Measurements from ENCODE around the gene OR14I1. TPM values are rescaled to one million over a fixed set of nuclear protein-coding genes. Genes with fewer than 3 reads are reported as not detected.

Gene OR14I1
- total RNA-seq, 1 donor from 2014 or later = not detected

DNA sequence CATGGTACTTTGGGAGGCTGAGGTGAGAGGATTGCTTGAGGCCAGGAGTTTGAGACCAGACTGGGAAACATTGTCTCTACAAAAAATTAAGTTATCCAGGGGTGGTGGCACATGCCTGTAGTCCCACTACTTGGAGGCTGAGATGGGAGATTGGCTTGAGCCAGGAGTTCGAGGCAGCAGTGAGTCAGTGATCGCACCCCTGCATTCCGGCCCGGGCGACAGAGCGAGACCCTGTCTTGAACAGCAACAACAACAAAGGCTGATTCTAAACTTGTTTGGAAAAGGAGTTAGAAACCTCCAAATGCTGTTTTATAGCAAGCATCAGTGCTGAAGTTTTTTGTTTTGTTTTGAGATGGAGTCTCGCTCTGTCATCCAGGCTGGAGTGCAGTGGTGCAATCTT lies 38.3 kb upstream of the OR14I1 start:
- no peak for DNase-seq (ENCODE audit: extremely low spot score in 2 of 2)
- Histone ChIP-seq H3K36me3 (no peaks in the 10 kb centered on the region), H3K4me1 (no peaks in the 10 kb centered on the region), H3K27me3 (no peaks in the 10 kb centered on the region), H3K27ac (no peak overlapping the region), H3K9me3 (no peaks in the 10 kb centered on the region), H3K4me3 (no peak overlapping the region)
- TF ChIP-seq POLR2AphosphoS5 (IDR thresholded peaks at IDR 0.05; ENCODE audit: insufficient read depth in 1 of 2, low read depth in 1 of 2) (no peak), POLR2A (IDR thresholded peaks at IDR 0.05) (no peak)
- TF ChIP-seq, protein P1, sequence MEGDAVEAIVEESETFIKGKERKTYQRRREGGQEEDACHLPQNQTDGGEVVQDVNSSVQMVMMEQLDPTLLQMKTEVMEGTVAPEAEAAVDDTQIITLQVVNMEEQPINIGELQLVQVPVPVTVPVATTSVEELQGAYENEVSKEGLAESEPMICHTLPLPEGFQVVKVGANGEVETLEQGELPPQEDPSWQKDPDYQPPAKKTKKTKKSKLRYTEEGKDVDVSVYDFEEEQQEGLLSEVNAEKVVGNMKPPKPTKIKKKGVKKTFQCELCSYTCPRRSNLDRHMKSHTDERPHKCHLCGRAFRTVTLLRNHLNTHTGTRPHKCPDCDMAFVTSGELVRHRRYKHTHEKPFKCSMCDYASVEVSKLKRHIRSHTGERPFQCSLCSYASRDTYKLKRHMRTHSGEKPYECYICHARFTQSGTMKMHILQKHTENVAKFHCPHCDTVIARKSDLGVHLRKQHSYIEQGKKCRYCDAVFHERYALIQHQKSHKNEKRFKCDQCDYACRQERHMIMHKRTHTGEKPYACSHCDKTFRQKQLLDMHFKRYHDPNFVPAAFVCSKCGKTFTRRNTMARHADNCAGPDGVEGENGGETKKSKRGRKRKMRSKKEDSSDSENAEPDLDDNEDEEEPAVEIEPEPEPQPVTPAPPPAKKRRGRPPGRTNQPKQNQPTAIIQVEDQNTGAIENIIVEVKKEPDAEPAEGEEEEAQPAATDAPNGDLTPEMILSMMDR (IDR thresholded peaks at IDR 0.05) = no peak
- intact Hi-C loops (cut with DNase I) = no loop called here

DNA sequence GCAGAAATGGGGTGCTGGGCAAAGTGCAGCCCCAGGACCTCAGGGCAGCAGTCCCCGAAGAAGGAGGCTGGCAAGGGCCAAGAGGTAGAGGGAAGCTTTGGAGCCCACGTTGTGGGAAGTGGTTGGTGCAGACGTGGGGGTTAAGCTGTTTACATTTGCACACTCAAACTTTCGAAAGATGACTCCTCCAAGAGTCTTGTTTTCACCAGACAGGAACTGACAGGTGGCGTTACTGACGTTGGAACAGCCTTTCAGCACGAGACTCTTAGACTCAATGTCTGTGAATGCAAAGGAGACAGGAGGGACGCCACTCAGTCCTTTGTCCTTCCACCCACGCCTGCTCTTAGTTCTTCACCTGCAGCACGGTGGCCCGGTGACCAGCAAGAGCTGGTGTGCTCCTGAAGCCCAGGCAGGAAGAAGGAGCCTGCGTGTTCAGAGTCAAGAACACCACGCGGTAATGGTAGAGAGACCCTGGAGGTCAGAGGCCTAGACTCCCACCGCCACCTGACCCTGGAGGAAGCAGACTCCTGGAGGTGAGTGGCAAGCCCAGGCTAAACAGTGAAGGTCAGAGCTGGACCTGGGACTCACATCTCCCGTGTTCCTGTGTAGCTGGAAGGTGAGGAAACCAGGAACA lies 37.1 kb upstream of the OR14I1 start:
- intact Hi-C loops (cut with DNase I) = no loop called here
- Histone ChIP-seq H3K4me1 (no peaks in the 10 kb centered on the region), H3K27ac (no peak overlapping the region), H3K4me3 (no peak overlapping the region), H3K27me3 (no peaks in the 10 kb centered on the region), H3K9me3 (no peaks in the 10 kb centered on the region), H3K36me3 (no peaks in the 10 kb centered on the region)
- DNase-seq (ENCODE audit: extremely low spot score in 2 of 2) = no peak
- TF ChIP-seq POLR2AphosphoS5 (IDR thresholded peaks at IDR 0.05; ENCODE audit: insufficient read depth in 1 of 2, low read depth in 1 of 2) = no peak
- no peak for TF ChIP-seq POLR2A (IDR thresholded peaks at IDR 0.05)

DNA sequence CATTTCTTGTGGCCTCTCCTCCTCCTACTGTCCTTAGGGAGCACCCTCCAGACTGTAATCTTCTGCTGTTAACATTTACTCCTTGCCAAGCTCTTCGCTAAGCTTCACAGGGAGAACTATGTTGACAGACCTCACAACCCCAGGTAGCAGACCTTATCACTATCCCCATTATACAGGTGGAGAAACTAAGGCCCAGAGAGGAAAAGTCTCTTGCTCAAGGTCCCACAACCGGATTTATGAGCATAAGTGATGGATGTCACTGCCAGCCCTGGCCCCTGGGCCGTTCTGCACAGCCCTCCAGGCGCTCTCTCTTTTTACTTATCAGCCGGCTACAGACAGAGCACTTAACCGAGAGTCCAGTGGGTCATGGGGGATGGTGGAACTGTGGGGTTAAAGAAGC lies 34.9 kb upstream of the OR14I1 start:
- Histone ChIP-seq H3K27me3 (no peaks in the 10 kb centered on the region), H3K4me3 (no peak overlapping the region), H3K27ac (no peak overlapping the region), H3K36me3 (no peaks in the 10 kb centered on the region), H3K4me1 (no peaks in the 10 kb centered on the region), H3K9me3 (no peaks in the 10 kb centered on the region)
- no peak for DNase-seq (ENCODE audit: extremely low spot score in 2 of 2)
- no peak for TF ChIP-seq POLR2AphosphoS5 (IDR thresholded peaks at IDR 0.05; ENCODE audit: insufficient read depth in 1 of 2, low read depth in 1 of 2)
- TF ChIP-seq POLR2A (IDR thresholded peaks at IDR 0.05) = no peak
- TF ChIP-seq, protein P1 (IDR thresholded peaks at IDR 0.05) = no peak
- intact Hi-C loops (cut with DNase I) = no loop called here

DNA sequence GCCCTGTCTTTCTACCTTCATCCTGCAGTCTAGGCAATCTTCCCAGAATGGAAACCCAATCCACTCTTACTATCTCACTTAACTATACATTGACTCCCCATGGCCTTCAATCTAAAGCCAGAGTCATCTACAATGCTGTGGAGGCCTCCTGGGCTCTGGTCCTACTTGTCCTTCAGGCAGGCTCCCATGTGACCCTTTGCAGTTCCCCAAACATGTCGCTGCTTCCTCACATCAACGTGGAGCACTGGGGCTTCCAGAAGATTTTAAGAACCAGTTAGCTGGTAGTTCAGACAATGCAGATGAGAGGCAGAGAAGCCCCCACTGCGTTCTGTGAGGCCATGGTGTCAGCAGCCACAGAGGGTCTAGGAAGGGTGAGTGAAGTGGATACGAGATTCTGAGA lies 34.4 kb upstream of the OR14I1 start:
- intact Hi-C loops (cut with DNase I) = no loop called here
- Histone ChIP-seq H3K9me3 (no peaks in the 10 kb centered on the region), H3K4me1 (no peaks in the 10 kb centered on the region), H3K27me3 (no peaks in the 10 kb centered on the region), H3K4me3 (no peak overlapping the region), H3K27ac (no peak overlapping the region), H3K36me3 (no peaks in the 10 kb centered on the region)
- TF ChIP-seq POLR2AphosphoS5 (IDR thresholded peaks at IDR 0.05; ENCODE audit: insufficient read depth in 1 of 2, low read depth in 1 of 2) = no peak
- no peak for TF ChIP-seq POLR2A (IDR thresholded peaks at IDR 0.05)
- TF ChIP-seq, protein P1 (IDR thresholded peaks at IDR 0.05) = no peak
- no peak for DNase-seq (ENCODE audit: extremely low spot score in 2 of 2)

DNA sequence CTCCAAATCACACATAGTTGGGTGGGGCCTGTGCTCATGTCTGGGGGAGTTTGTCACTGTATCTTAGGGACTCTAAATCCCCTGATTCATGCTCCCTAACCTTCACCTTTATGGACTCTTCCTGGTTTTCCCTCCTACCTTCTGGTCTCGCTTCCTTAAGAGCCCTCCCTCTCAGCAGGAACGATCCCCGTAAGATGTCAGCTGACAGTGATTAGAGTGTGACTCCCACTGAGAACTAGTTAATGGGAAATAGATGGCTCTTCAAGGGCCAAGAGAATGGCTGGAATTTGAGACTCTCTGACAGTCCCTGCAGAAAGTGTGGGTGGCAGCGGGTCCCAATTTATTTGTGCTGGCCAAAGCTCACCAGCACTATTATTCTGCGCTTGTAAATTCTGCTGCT lies 31.0 kb upstream of the OR14I1 start:
- Histone ChIP-seq H3K4me3 (no peak overlapping the region), H3K27me3 (no peaks in the 10 kb centered on the region), H3K27ac (no peak overlapping the region), H3K36me3 (no peaks in the 10 kb centered on the region), H3K9me3 (no peaks in the 10 kb centered on the region), H3K4me1 (no peaks in the 10 kb centered on the region)
- DNase-seq (ENCODE audit: extremely low spot score in 2 of 2) = no peak
- intact Hi-C loops (cut with DNase I) = no loop called here
- TF ChIP-seq POLR2AphosphoS5 (IDR thresholded peaks at IDR 0.05; ENCODE audit: insufficient read depth in 1 of 2, low read depth in 1 of 2) (no peak), POLR2A (IDR thresholded peaks at IDR 0.05) (no peak)
- TF ChIP-seq, protein P1 (IDR thresholded peaks at IDR 0.05) = no peak
